HG03354 (cell line): ENCODE measurements around the gene CACFD1.
A peak's percentile ranks its signal among the peaks of the same experiment; 100 is the strongest.
"Not testable (repeated sequence)": the region's sequence is repeated elsewhere in the genome, so short reads cannot be mapped to it uniquely, and the experiment has no call there.

Experiments used
- ATAC-seq: cut with Tn5 transposase; IDR thresholded peaks from one replicate; pipeline ENCODE4 v1.9.1; 2021; ENCODE audit warnings: mild to moderate bottlenecking; ENCODE audit not compliant: unreplicated experiment, poor library complexity, severe bottlenecking

CACFD1 gene

GRCh38 chr9:133437753-133438531, 21.8 kb upstream of the CACFD1 start:
- no peak for ATAC-seq

- no peak for ATAC-seq
These were observed 20.4 kb upstream of the CACFD1 start for GRCh38 chr9:133439337-133439736.

GRCh38 chr9:133440874-133441273, 18.9 kb upstream of the CACFD1 start:
- ATAC-seq = peak; percentile 79

GRCh38 chr9:133441571-133441970, 18.2 kb upstream of the CACFD1 start:
- no peak for ATAC-seq

- no peak for ATAC-seq
These were observed 16.5 kb upstream of the CACFD1 start for GRCh38 chr9:133443248-133443647.

- ATAC-seq = no peak
These were observed 15.8 kb upstream of the CACFD1 start for GRCh38 chr9:133443982-133444381.

- ATAC-seq = no peak
These were observed 14.3 kb upstream of the CACFD1 start for GRCh38 chr9:133445293-133445969.

GRCh38 chr9:133448487-133448972, 11.2 kb upstream of the CACFD1 start:
- no peak for ATAC-seq

- no peak for ATAC-seq
These were observed 10.0 kb upstream of the CACFD1 start for GRCh38 chr9:133449760-133450159.

GRCh38 chr9:133451865-133452264, 7.9 kb upstream of the CACFD1 start:
- not testable (repeated sequence) for ATAC-seq

GRCh38 chr9:133452562-133452961, 7.2 kb upstream of the CACFD1 start:
- ATAC-seq = no peak

- ATAC-seq = no peak
These were observed 6.1 kb upstream of the CACFD1 start for GRCh38 chr9:133453651-133454050.

GRCh38 chr9:133454325-133454724, 5.5 kb upstream of the CACFD1 start:
- no peak for ATAC-seq

GRCh38 chr9:133454943-133455673, 4.7 kb upstream of the CACFD1 start:
- ATAC-seq = no peak

GRCh38 chr9:133455936-133456335, 3.8 kb upstream of the CACFD1 start:
- no peak for ATAC-seq

- ATAC-seq = no peak
These were observed 3.4 kb upstream of the CACFD1 start for GRCh38 chr9:133456409-133456808.

GRCh38 chr9:133457233-133457632, 2.5 kb upstream of the CACFD1 start:
- ATAC-seq = no peak

GRCh38 chr9:133457748-133458147, 2.0 kb upstream of the CACFD1 start:
- no peak for ATAC-seq

- no peak for ATAC-seq
These were observed 1.0 kb upstream of the CACFD1 start for GRCh38 chr9:133458643-133459312.
